ENCODE measurements around the gene PRKAG2.

PRKAG2 gene

DNA sequence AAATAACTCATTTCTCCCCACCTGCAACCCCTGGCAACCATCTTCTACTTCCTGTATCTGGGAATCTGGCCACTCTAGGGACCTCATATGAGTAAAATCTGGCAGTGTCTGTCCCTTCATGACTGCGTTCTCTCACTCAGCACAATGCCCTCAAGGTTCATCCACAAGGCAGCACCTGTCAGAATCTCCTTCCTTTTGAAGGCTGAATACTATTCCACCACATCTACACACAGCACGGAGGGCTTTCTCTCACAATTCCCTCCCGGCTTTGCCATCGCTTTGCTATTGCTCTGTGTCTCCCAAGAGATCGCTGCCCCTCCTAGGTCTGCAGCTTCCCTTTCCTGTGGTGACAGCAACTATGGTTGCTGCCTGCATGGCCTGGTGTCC, 182.5 kb downstream of the PRKAG2 start:
- TF ChIP-seq, protein P1, sequence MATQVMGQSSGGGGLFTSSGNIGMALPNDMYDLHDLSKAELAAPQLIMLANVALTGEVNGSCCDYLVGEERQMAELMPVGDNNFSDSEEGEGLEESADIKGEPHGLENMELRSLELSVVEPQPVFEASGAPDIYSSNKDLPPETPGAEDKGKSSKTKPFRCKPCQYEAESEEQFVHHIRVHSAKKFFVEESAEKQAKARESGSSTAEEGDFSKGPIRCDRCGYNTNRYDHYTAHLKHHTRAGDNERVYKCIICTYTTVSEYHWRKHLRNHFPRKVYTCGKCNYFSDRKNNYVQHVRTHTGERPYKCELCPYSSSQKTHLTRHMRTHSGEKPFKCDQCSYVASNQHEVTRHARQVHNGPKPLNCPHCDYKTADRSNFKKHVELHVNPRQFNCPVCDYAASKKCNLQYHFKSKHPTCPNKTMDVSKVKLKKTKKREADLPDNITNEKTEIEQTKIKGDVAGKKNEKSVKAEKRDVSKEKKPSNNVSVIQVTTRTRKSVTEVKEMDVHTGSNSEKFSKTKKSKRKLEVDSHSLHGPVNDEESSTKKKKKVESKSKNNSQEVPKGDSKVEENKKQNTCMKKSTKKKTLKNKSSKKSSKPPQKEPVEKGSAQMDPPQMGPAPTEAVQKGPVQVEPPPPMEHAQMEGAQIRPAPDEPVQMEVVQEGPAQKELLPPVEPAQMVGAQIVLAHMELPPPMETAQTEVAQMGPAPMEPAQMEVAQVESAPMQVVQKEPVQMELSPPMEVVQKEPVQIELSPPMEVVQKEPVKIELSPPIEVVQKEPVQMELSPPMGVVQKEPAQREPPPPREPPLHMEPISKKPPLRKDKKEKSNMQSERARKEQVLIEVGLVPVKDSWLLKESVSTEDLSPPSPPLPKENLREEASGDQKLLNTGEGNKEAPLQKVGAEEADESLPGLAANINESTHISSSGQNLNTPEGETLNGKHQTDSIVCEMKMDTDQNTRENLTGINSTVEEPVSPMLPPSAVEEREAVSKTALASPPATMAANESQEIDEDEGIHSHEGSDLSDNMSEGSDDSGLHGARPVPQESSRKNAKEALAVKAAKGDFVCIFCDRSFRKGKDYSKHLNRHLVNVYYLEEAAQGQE (IDR thresholded peaks at IDR 0.05; ENCODE audit: low read depth), result no peak
- TF ChIP-seq, protein P2, sequence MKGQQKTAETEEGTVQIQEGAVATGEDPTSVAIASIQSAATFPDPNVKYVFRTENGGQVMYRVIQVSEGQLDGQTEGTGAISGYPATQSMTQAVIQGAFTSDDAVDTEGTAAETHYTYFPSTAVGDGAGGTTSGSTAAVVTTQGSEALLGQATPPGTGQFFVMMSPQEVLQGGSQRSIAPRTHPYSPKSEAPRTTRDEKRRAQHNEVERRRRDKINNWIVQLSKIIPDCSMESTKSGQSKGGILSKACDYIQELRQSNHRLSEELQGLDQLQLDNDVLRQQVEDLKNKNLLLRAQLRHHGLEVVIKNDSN (IDR thresholded peaks at IDR 0.05), result no peak
- TF ChIP-seq, protein P3, sequence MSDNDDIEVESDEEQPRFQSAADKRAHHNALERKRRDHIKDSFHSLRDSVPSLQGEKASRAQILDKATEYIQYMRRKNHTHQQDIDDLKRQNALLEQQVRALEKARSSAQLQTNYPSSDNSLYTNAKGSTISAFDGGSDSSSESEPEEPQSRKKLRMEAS (IDR thresholded peaks at IDR 0.05), result no peak
- TF ChIP-seq ZBTB7A (IDR thresholded peaks at IDR 0.05; ENCODE audit: low read depth) (no peak), CEBPB (IDR thresholded peaks at IDR 0.05) (no peak), EP300 (IDR thresholded peaks at IDR 0.05; ENCODE audit: borderline replicate concordance) (no peak), TAF1 (IDR thresholded peaks at IDR 0.05; ENCODE audit: low read depth) (no peak), RAD21 (IDR thresholded peaks at IDR 0.05; ENCODE audit: low read depth) (no peak), FOXM1 (IDR thresholded peaks at IDR 0.05; ENCODE audit: borderline replicate concordance, low read depth) (no peak), EGR1 (IDR thresholded peaks at IDR 0.05) (no peak), NFIC (IDR thresholded peaks at IDR 0.05) (no peak), TEAD4 (IDR thresholded peaks at IDR 0.05) (no peak), TCF12 (IDR thresholded peaks at IDR 0.05; ENCODE audit: low read depth) (no peak), YY1 (IDR thresholded peaks at IDR 0.05; ENCODE audit: low read depth) (no peak), CREB1 (IDR thresholded peaks at IDR 0.05; ENCODE audit: low read depth) (no peak)

DNA sequence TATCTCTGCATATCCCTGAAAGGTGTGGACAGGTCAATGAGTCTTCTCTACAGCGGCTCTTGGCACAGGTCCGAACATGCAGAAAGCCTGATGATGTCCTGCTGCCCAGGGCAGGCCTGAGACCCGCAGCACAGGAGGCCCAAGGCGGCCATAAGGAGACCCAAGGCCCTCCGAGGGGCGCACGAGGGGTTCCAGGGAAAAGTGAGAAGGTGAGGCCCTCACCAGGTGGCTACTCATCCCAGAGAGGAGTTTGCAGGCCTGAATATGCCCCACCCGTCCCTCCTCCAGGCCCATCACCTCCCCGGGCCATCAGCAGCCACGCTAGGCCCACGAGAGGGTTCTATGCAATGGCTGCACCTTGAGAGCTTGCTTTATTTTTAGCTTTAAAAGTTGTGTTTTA, 183.8 kb downstream of the PRKAG2 start:
- TF ChIP-seq, protein P3 (IDR thresholded peaks at IDR 0.05), result no peak
- no peak for TF ChIP-seq EP300 (IDR thresholded peaks at IDR 0.05; ENCODE audit: borderline replicate concordance)
- no peak for TF ChIP-seq TAF1 (IDR thresholded peaks at IDR 0.05; ENCODE audit: low read depth)
- TF ChIP-seq NFIC (IDR thresholded peaks at IDR 0.05), result no peak
- no peak for TF ChIP-seq TEAD4 (IDR thresholded peaks at IDR 0.05)
- TF ChIP-seq, protein P1 (IDR thresholded peaks at IDR 0.05; ENCODE audit: low read depth), result no peak
- TF ChIP-seq FOXM1 (IDR thresholded peaks at IDR 0.05; ENCODE audit: borderline replicate concordance, low read depth), result no peak
- TF ChIP-seq, protein P2 (IDR thresholded peaks at IDR 0.05), result no peak
- TF ChIP-seq RAD21 (IDR thresholded peaks at IDR 0.05; ENCODE audit: low read depth), result no peak
- TF ChIP-seq YY1 (IDR thresholded peaks at IDR 0.05; ENCODE audit: low read depth), result no peak
- TF ChIP-seq CREB1 (IDR thresholded peaks at IDR 0.05; ENCODE audit: low read depth), result no peak
- TF ChIP-seq TCF12 (IDR thresholded peaks at IDR 0.05; ENCODE audit: low read depth), result no peak

DNA sequence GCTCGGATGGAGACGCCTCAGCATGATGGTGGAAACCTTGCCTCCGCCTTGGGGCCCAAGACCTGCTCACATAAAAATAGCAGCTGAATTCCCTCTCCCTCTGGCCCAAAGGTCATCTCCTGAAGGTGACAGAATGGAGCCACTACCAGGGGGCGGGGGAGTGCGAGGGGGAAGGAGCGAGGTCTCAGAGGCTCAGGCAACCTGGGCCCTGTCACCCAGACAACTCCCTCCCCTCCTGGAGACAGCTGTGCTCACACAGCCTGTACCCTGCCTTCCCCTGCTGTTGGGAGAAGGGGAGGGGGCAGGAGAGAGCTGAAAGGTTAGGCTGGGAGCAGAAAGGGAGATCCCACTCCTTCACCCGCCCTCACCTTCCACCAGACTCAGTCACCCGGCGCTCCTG, 184.2 kb downstream of the PRKAG2 start:
- TF ChIP-seq YY1 (IDR thresholded peaks at IDR 0.05; ENCODE audit: low read depth) (no peak), FOXM1 (IDR thresholded peaks at IDR 0.05; ENCODE audit: borderline replicate concordance, low read depth) (no peak), NFIC (IDR thresholded peaks at IDR 0.05) (no peak), RAD21 (IDR thresholded peaks at IDR 0.05; ENCODE audit: low read depth) (no peak), TAF1 (IDR thresholded peaks at IDR 0.05; ENCODE audit: low read depth) (no peak), EGR1 (IDR thresholded peaks at IDR 0.05) (no peak), ZBTB7A (IDR thresholded peaks at IDR 0.05; ENCODE audit: low read depth) (no peak), EP300 (IDR thresholded peaks at IDR 0.05; ENCODE audit: borderline replicate concordance) (no peak), CREB1 (IDR thresholded peaks at IDR 0.05; ENCODE audit: low read depth) (no peak)
- TF ChIP-seq, protein P1 (IDR thresholded peaks at IDR 0.05; ENCODE audit: low read depth), result no peak
- TF ChIP-seq, protein P2 (IDR thresholded peaks at IDR 0.05), result no peak

DNA sequence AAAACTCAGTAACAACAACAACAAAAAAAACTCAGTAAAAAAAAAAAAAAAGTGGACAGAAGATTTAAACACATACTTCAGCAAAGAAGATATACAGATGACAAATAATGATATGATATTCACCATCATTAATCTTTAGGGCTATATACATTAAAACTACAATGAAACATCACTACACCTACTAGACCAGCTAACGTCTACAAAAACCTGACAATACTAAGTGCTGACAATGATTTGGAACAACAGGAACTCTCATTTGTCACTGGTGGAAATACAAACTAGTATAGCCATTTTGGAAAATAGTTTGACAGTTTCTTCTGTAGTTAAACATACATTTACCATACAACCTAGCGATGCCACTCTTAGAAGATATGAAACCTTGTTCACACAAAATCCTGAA, 185.5 kb downstream of the PRKAG2 start:
- TF ChIP-seq EGR1 (IDR thresholded peaks at IDR 0.05) (no peak), EP300 (IDR thresholded peaks at IDR 0.05; ENCODE audit: borderline replicate concordance) (no peak), CEBPB (IDR thresholded peaks at IDR 0.05) (no peak), TEAD4 (IDR thresholded peaks at IDR 0.05) (no peak), FOXM1 (IDR thresholded peaks at IDR 0.05; ENCODE audit: borderline replicate concordance, low read depth) (no peak), CREB1 (IDR thresholded peaks at IDR 0.05; ENCODE audit: low read depth) (no peak), TCF12 (IDR thresholded peaks at IDR 0.05; ENCODE audit: low read depth) (no peak), ZBTB7A (IDR thresholded peaks at IDR 0.05; ENCODE audit: low read depth) (no peak), NFIC (IDR thresholded peaks at IDR 0.05) (no peak), RAD21 (IDR thresholded peaks at IDR 0.05; ENCODE audit: low read depth) (no peak), YY1 (IDR thresholded peaks at IDR 0.05; ENCODE audit: low read depth) (no peak)
- TF ChIP-seq, protein P3 (IDR thresholded peaks at IDR 0.05), result no peak
- TF ChIP-seq, protein P1 (IDR thresholded peaks at IDR 0.05; ENCODE audit: low read depth), result no peak
- TF ChIP-seq, protein P2 (IDR thresholded peaks at IDR 0.05), result no peak
